WTC11 (cell line): ENCODE results near the gene CACNB4. TPM values are rescaled to one million over a fixed set of nuclear protein-coding genes. Genes with fewer than 3 reads are reported as not detected.

Experiments
- ATAC-seq: fragments of 200-7000 bp; cut with Tn5 transposase; 2 replicates; pipeline ENCODE4 v1.10.0; 2021; ENCODE audit warnings: mild to moderate bottlenecking, moderate library complexity
- CTCF ChIA-PET: fragments of 300-600 bp; sonication (Branson Sonifier 250); formaldehyde crosslinking; loops from one replicate; lab custom pipeline; 2021; ENCODE audit warnings: antibody characterized with exemption; lab: Charles Lee
- POLR2A ChIA-PET: fragments of 350-600 bp; sonication (Branson Sonifier 250); formaldehyde crosslinking; loops from one replicate; lab custom pipeline; 2021; ENCODE audit warnings: antibody characterized with exemption; lab: Charles Lee
- DNase-seq: peaks from one replicate; pipeline ENCODE4 v3.0.0; 2021; ENCODE audit warnings: low spot score
- H3K27ac Mint-ChIP-seq: 2 replicates; pipeline ENCODE4 v1.8.0; 2021; ENCODE audit warnings: mixed read lengths
- H3K27me3 Mint-ChIP-seq: 2 replicates; pipeline ENCODE4 v1.8.0; 2021; ENCODE audit warnings: low read depth, mild to moderate bottlenecking, moderate library complexity, mixed read lengths
- H3K36me3 Mint-ChIP-seq: 2 replicates; pipeline ENCODE4 v1.8.0; 2021; ENCODE audit warnings: mixed read lengths
- H3K4me1 Mint-ChIP-seq: 2 replicates; pipeline ENCODE4 v1.8.0; 2022; ENCODE audit warnings: mixed read lengths
- H3K4me3 Mint-ChIP-seq: 2 replicates; pipeline ENCODE4 v1.8.0; 2021; ENCODE audit warnings: mild to moderate bottlenecking, moderate library complexity, mixed read lengths
- H3K9me3 Mint-ChIP-seq: 2 replicates; pipeline ENCODE4 v1.8.0; 2021; ENCODE audit warnings: mixed read lengths
- AFF4 ChIP-seq: sonication (generic); formaldehyde crosslinking; IDR thresholded peaks from 2 replicates; pipeline ENCODE4 v1.8.1; 2023; ENCODE audit warnings: mild to moderate bottlenecking, missing genetic modification reagents, borderline replicate concordance
- AR ChIP-seq: fragments of 250-450 bp; sonication (Bioruptor Pico); IDR thresholded peaks from 2 replicates; pipeline ENCODE4 v1.9.0; 2021; ENCODE audit warnings: mild to moderate bottlenecking
- ATF6 ChIP-seq: sonication (generic); formaldehyde crosslinking; IDR thresholded peaks from 2 replicates; pipeline ENCODE4 v1.8.1; 2023; ENCODE audit warnings: mild to moderate bottlenecking, missing genetic modification reagents
- CDX4 ChIP-seq: fragments of 250-450 bp; sonication (Bioruptor Pico); IDR thresholded peaks from 2 replicates; pipeline ENCODE4 v1.9.0; 2021; ENCODE audit warnings: moderate library complexity, mild to moderate bottlenecking, inconsistent platforms, borderline replicate concordance
- CTCF ChIP-seq: fragments of 200-600 bp; IDR thresholded peaks from 2 replicates; pipeline ENCODE4 v1.8.0; 2022; ENCODE audit warnings: antibody characterized with exemption
- EMX1 ChIP-seq: fragments of 250-450 bp; sonication (Bioruptor Pico); IDR thresholded peaks from 2 replicates; pipeline ENCODE4 v1.8.0; 2021; ENCODE audit warnings: mild to moderate bottlenecking
- ERG ChIP-seq: fragments of 250-450 bp; sonication (Bioruptor Pico); IDR thresholded peaks from 2 replicates; pipeline ENCODE4 v1.8.0; 2021; ENCODE audit warnings: mild to moderate bottlenecking
- GRHL2 ChIP-seq: fragments of 250-450 bp; sonication (Bioruptor Pico); IDR thresholded peaks from 2 replicates; pipeline ENCODE4 v1.8.0; 2022; ENCODE audit warnings: mild to moderate bottlenecking, moderate library complexity; ENCODE audit not compliant: insufficient replicate concordance, severe bottlenecking
- IRF2 ChIP-seq: sonication (generic); formaldehyde crosslinking; IDR thresholded peaks from 2 replicates; pipeline ENCODE4 v1.8.0; 2022; ENCODE audit warnings: low read depth, missing genetic modification reagents, borderline replicate concordance
- JUN ChIP-seq: sonication (generic); formaldehyde crosslinking; IDR thresholded peaks from 2 replicates; pipeline ENCODE4 v1.8.0; 2023; ENCODE audit warnings: mild to moderate bottlenecking, missing genetic modification reagents
- MLX ChIP-seq: sonication (generic); formaldehyde crosslinking; IDR thresholded peaks from 2 replicates; pipeline ENCODE4 v1.8.1; 2023; ENCODE audit warnings: mild to moderate bottlenecking, missing genetic modification reagents, moderate library complexity
- NFATC4 ChIP-seq: fragments of 250-450 bp; sonication (Bioruptor Pico); IDR thresholded peaks from 2 replicates; pipeline ENCODE4 v1.9.0; 2021; ENCODE audit warnings: mild to moderate bottlenecking
- NFE2L1 ChIP-seq: sonication (generic); formaldehyde crosslinking; IDR thresholded peaks from 2 replicates; pipeline ENCODE4 v1.8.1; 2023; ENCODE audit warnings: missing genetic modification reagents
- NR3C1 ChIP-seq: sonication (generic); formaldehyde crosslinking; conservative IDR thresholded peaks from 2 replicates; pipeline ENCODE4 v1.8.1; 2023; ENCODE audit warnings: low read depth, mild to moderate bottlenecking, missing genetic modification reagents
- PRRX2 ChIP-seq: fragments of 250-450 bp; sonication (Bioruptor Pico); IDR thresholded peaks from 2 replicates; pipeline ENCODE4 v1.8.0; 2021; ENCODE audit warnings: mild to moderate bottlenecking
- SP1 ChIP-seq: sonication (generic); formaldehyde crosslinking; conservative IDR thresholded peaks from 2 replicates; pipeline ENCODE4 v1.8.1; 2022; ENCODE audit warnings: missing genetic modification reagents
- ZNF281 ChIP-seq: sonication (generic); formaldehyde crosslinking; IDR thresholded peaks from 2 replicates; pipeline ENCODE4 v1.8.0; 2023; ENCODE audit warnings: mild to moderate bottlenecking, missing genetic modification reagents
- ZNF317 ChIP-seq: sonication (generic); formaldehyde crosslinking; IDR thresholded peaks from 2 replicates; pipeline ENCODE4 v1.8.1; 2023; ENCODE audit warnings: low read depth, mild to moderate bottlenecking, moderate library complexity, missing genetic modification reagents, borderline replicate concordance
- ZNF396 ChIP-seq: fragments of 250-450 bp; sonication (Bioruptor Pico); IDR thresholded peaks from 2 replicates; pipeline ENCODE4 v1.8.0; 2021; ENCODE audit warnings: mild to moderate bottlenecking, moderate library complexity, borderline replicate concordance
- ZNF416 ChIP-seq: fragments of 250-450 bp; sonication (Bioruptor Pico); IDR thresholded peaks from 2 replicates; pipeline ENCODE4 v1.9.0; 2021; ENCODE audit warnings: mild to moderate bottlenecking, inconsistent platforms
- total RNA-seq: library from RNA; stranded (reverse); gene quantifications from 3 replicates; pipeline ENCODE4 v1.2.3, GENCODE V29; 2021

CACNB4 gene
- total RNA-seq, 1 experiment from 2014 or later: 4.7 TPM

GRCh38 chr2:152132306-152132705, 33.5 kb upstream of the CACNB4 start:
- ChIA-PET POLR2A (no interaction called here), CTCF (no interaction called here)
- TF ChIP-seq EMX1: no peak
- no peak for TF ChIP-seq MLX (CRISPR knock-in tag)
- TF ChIP-seq AR (CRISPR knock-in tag): no peak
- TF ChIP-seq ZNF416 (CRISPR knock-in tag): no peak
- no peak for TF ChIP-seq ZNF396
- no peak for TF ChIP-seq PRRX2 (CRISPR knock-in tag)
- TF ChIP-seq ERG: no peak
- no peak for TF ChIP-seq GRHL2 (CRISPR knock-in tag)
- Mint-ChIP-seq H3K27ac (no peak overlapping the region), H3K27me3 (no peaks in the 10 kb centered on the region), H3K9me3 (0 out of 2 replicates have a peak, but pooled peaks cover under 1% of the 10 kb centered on the region), H3K4me3 (no peak overlapping the region), H3K4me1 (peaks cover 12% of the 10 kb centered on the region), H3K36me3 (peaks cover 5% of the 10 kb centered on the region; the same call in 1 of the 2 replicates)
- ATAC-seq (no peak), DNase-seq (no peak)

GRCh38 chr2:152127628-152128027, 28.8 kb upstream of the CACNB4 start:
- no peak overlapping the region for H3K4me3 Mint-ChIP-seq
- H3K36me3 Mint-ChIP-seq: peaks cover 5% of the 10 kb centered on the region; the same call in 1 of the 2 replicates
- H3K27ac Mint-ChIP-seq: no peak overlapping the region
- H3K4me1 Mint-ChIP-seq: no peaks in the 10 kb centered on the region
- ChIA-PET POLR2A (no interaction called here), CTCF (no interaction called here)
- no peak for ATAC-seq
- H3K9me3 Mint-ChIP-seq: peaks cover 4% of the 10 kb centered on the region; the same call in 1 of the 2 replicates
- DNase-seq: no peak
- no peaks in the 10 kb centered on the region for H3K27me3 Mint-ChIP-seq
- TF ChIP-seq NR3C1 (CRISPR knock-in tag) (no peak), CDX4 (CRISPR knock-in tag) (no peak), JUN (CRISPR knock-in tag) (no peak), IRF2 (CRISPR knock-in tag) (no peak), SP1 (CRISPR knock-in tag) (no peak), ZNF281 (CRISPR knock-in tag) (no peak), CTCF (no peak), ZNF317 (CRISPR knock-in tag) (no peak), NFATC4 (CRISPR knock-in tag) (no peak), ATF6 (no peak), AFF4 (CRISPR knock-in tag) (no peak), NFE2L1 (no peak)
